Activated gamma-delta T cell treated with Interleukin-2 at 50 U/mL for 16 hours (primary cell): ENCODE data around the gene ZNF610.
"Not testable (repeated sequence)": the region's sequence is repeated elsewhere in the genome, so short reads cannot be mapped to it uniquely, and the experiment has no call there.

ENCODE experiments used
- DNase-seq: peaks from one replicate; pipeline ENCODE4 v3.0.0-alpha.2; 2020

ZNF610 gene

GRCh38 chr19:52336117-52336790, at the start of gene ZNF610:
ZNF610 (plus strand) TSS chr19:52336243; CDS start chr19:52349173, 12,930 bp downstream.
- DNase-seq, result peak; percentile 87

- no peak for DNase-seq
Observed at GRCh38 chr19:52286256-52286655, 49.8 kb upstream of the ZNF610 start.

- DNase-seq, result no peak
Observed at GRCh38 chr19:52291781-52292180, 44.3 kb upstream of the ZNF610 start.

- not testable (repeated sequence) for DNase-seq
Observed at GRCh38 chr19:52292946-52293345, 43.1 kb upstream of the ZNF610 start.

GRCh38 chr19:52296400-52296772, 39.7 kb upstream of the ZNF610 start:
- no peak for DNase-seq

GRCh38 chr19:52296773-52297600, 39.1 kb upstream of the ZNF610 start, which contains the start of gene ZNF480:
ZNF480 (plus strand) TSS chr19:52297169; CDS start chr19:52300413, 3,244 bp downstream.
- peak; percentile 87 for DNase-seq

GRCh38 chr19:52297601-52298364, 38.3 kb upstream of the ZNF610 start:
- DNase-seq, result no peak

GRCh38 chr19:52307275-52307674, 28.8 kb upstream of the ZNF610 start:
- no peak for DNase-seq

- no peak for DNase-seq
Observed at GRCh38 chr19:52322429-52322828, 13.6 kb upstream of the ZNF610 start.

GRCh38 chr19:52331757-52332156, 4.3 kb upstream of the ZNF610 start:
- DNase-seq, result no peak

GRCh38 chr19:52335768-52336116, 301 bp upstream of the ZNF610 start:
- DNase-seq, result no peak

GRCh38 chr19:52336791-52337381, 843 bp downstream of the ZNF610 start:
- no peak for DNase-seq

GRCh38 chr19:52339022-52339421, 3.0 kb downstream of the ZNF610 start:
- not testable (repeated sequence) for DNase-seq

GRCh38 chr19:52343548-52343947, 7.5 kb downstream of the ZNF610 start:
- peak; percentile 58 for DNase-seq

- DNase-seq, result no peak
Observed at GRCh38 chr19:52345162-52345561, 9.1 kb downstream of the ZNF610 start.

GRCh38 chr19:52351512-52351911, 15.5 kb downstream of the ZNF610 start:
- no peak for DNase-seq

- no peak for DNase-seq
Observed at GRCh38 chr19:52366414-52366824, 30.4 kb downstream of the ZNF610 start.

- peak; percentile 89 for DNase-seq
Observed at GRCh38 chr19:52369559-52370340, 33.7 kb downstream of the ZNF610 start, which contains the start of gene ZNF880. ZNF880 (plus strand) TSS chr19:52369923; CDS start chr19:52369966, 43 bp downstream.

- no peak for DNase-seq
Observed at GRCh38 chr19:52370341-52370710, 34.3 kb downstream of the ZNF610 start.

- no peak for DNase-seq
Observed at GRCh38 chr19:52391135-52391534, 55.1 kb downstream of the ZNF610 start.

GRCh38 chr19:52397310-52398080, 61.5 kb downstream of the ZNF610 start, which contains the start of gene ZNF528:
ZNF528 (plus strand) TSS chr19:52397849; CDS start chr19:52402014, 4,165 bp downstream.
- peak; percentile 97 for DNase-seq
